ENCODE measurements around the gene NBAS. TPM values are rescaled to one million over a fixed set of nuclear protein-coding genes. Genes with fewer than 3 reads are reported as not detected.

NBAS gene
- total RNA-seq, 3 donors from 2014 or later (not counting 1 experiment from before 2014, with no cell fraction given): 27.8 to 34.7 (median 29.2) TPM

DNA sequence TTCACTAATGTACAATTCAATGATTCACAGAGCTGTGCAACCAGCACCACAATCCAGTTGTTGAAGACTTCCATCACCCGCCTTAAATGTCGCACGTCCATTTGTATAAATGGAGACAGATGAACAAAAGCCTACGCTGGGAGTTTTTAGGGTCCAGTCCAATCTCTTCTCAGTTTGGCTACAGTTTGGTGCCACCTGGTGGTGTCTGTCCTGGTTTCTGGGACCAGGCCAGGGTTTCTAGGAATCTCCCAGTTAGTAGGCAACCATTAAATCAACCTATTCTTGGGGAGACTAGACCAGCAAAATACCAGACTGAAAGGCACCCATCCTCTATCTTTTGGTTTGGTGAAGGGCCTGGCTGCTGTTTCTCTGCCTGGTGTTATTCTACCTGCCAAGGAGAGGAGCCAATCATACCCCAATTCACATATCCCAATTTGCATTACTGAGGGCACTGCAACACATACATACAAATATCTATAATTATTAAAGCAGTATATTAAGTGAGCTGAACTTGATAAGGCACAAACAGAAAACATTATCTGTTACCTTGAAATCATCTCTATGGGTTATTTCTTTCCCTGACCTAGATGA lies 27.3 kb upstream of the NBAS start:
- no peak overlapping the region for H3K27ac Mint-ChIP-seq
- ATAC-seq: no peak
- H3K4me3 Mint-ChIP-seq: no peak overlapping the region
- H3K9me3 Mint-ChIP-seq: no peaks in the 10 kb centered on the region
- no peaks in the 10 kb centered on the region for H3K9me3 ChIP-seq (ENCODE audit: control insufficient read depth, insufficient read depth, low read length)
- peaks cover 19 to 22% of the 10 kb centered on the region in 2 donors for H3K4me1 Mint-ChIP-seq
- intact Hi-C loops (cut with micrococcal nuclease): no loop called here
- H3K36me3 Mint-ChIP-seq: no peaks in the 10 kb centered on the region
- no peaks in the 10 kb centered on the region for H3K36me3 ChIP-seq (ENCODE audit: control insufficient read depth, insufficient read depth, low read length)
- H3K4me3 ChIP-seq (ENCODE audit: low read length): no peak overlapping the region
- WGBS (ENCODE audit: insufficient coverage): 69% methylated on average over 4 of the region's 4 CpGs
- TF ChIP-seq, protein P1, sequence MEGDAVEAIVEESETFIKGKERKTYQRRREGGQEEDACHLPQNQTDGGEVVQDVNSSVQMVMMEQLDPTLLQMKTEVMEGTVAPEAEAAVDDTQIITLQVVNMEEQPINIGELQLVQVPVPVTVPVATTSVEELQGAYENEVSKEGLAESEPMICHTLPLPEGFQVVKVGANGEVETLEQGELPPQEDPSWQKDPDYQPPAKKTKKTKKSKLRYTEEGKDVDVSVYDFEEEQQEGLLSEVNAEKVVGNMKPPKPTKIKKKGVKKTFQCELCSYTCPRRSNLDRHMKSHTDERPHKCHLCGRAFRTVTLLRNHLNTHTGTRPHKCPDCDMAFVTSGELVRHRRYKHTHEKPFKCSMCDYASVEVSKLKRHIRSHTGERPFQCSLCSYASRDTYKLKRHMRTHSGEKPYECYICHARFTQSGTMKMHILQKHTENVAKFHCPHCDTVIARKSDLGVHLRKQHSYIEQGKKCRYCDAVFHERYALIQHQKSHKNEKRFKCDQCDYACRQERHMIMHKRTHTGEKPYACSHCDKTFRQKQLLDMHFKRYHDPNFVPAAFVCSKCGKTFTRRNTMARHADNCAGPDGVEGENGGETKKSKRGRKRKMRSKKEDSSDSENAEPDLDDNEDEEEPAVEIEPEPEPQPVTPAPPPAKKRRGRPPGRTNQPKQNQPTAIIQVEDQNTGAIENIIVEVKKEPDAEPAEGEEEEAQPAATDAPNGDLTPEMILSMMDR (IDR thresholded peaks at IDR 0.05): no peak
- no peaks in the 10 kb centered on the region for H3K27me3 ChIP-seq (ENCODE audit: control insufficient read depth, insufficient read depth, low read length)
- peak in 1 of 2 donors; percentile 38 for DNase-seq
- no peak overlapping the region for H3K27ac ChIP-seq (ENCODE audit: low read length)
- H3K4me1 ChIP-seq (ENCODE audit: control insufficient read depth, insufficient read depth, low read length): peaks cover 13% of the 10 kb centered on the region
- peaks cover 6 to 12% of the 10 kb centered on the region in 2 donors for H3K27me3 Mint-ChIP-seq (ENCODE audit: low read depth in 2 of 2)

DNA sequence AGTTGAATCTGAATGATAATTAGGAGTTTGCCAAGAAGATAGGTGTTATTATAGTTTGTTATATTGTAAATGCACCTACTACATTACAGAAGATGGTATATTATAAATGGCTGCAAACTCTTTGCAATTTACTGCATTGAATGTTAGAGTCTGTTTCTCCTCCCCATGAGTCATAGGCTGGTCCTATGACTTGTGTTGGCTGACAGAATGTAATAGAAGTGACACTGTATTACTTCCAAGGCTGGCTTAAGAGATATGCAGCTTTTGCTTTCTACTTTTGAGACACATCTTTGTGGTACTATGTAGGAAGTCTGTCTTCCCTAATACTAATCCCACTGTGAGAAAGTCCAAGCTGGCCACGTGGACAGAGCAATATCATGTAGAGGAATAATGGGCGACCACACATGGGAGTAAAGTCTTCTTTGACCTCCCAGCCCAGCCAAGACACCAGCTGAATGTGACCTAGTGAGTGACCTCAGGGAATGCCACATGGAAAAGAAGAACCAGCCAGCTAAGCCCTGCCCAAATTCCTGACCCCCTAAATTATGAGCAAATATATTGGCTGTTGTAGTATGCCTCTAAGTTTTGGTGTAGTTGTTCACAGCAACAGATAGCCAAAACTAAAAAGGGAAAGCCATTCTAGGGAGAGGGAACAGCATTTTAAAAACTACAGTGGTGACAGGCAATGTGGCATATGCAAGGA lies 23.8 kb upstream of the NBAS start:
- WGBS (ENCODE audit: insufficient coverage): 85% methylated on average over 2 of the region's 2 CpGs
- TF ChIP-seq, protein P1 (IDR thresholded peaks at IDR 0.05): no peak
- Histone ChIP-seq H3K9me3 (ENCODE audit: control insufficient read depth, insufficient read depth, low read length) (no peaks in the 10 kb centered on the region), H3K4me3 (ENCODE audit: low read length) (no peak overlapping the region), H3K36me3 (ENCODE audit: control insufficient read depth, insufficient read depth, low read length) (no peaks in the 10 kb centered on the region), H3K4me1 (ENCODE audit: control insufficient read depth, insufficient read depth, low read length) (no peaks in the 10 kb centered on the region), H3K27me3 (ENCODE audit: control insufficient read depth, insufficient read depth, low read length) (no peaks in the 10 kb centered on the region), H3K27ac (ENCODE audit: low read length) (no peak overlapping the region)
- intact Hi-C loops (cut with micrococcal nuclease): no loop called here
- H3K27ac Mint-ChIP-seq: no peak overlapping the region
- no peak overlapping the region for H3K4me3 Mint-ChIP-seq
- no peak for ATAC-seq
- H3K9me3 Mint-ChIP-seq: no peaks in the 10 kb centered on the region
- no peak for DNase-seq
- H3K36me3 Mint-ChIP-seq: no peaks in the 10 kb centered on the region
- H3K27me3 Mint-ChIP-seq (ENCODE audit: low read depth in 2 of 2): peaks cover 17 to 19% of the 10 kb centered on the region in 2 donors
- H3K4me1 Mint-ChIP-seq: no peaks in the 10 kb centered on the region

DNA sequence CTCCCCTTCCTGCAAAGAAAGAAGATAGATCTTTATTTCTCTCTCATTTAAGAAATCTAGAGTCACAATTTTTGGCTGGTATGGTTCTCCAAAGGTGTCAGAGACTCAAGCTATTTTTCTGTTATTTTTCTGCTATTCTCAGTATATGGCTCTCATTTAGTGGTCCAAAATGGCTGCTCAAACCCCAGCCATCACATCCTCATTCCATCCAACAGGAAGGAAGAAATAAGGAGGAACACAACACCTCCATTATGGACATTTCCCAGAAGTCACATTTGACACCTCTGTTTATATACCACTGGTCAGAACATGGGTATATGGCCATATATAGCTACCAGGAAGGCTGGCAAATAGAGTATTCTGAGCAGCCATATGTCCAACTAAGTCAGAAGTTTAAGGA lies 23.2 kb upstream of the NBAS start:
- ATAC-seq: no peak
- no peak overlapping the region for H3K27ac Mint-ChIP-seq
- TF ChIP-seq, protein P1 (IDR thresholded peaks at IDR 0.05): no peak
- no peaks in the 10 kb centered on the region for H3K9me3 Mint-ChIP-seq
- no peaks in the 10 kb centered on the region for H3K36me3 ChIP-seq (ENCODE audit: control insufficient read depth, insufficient read depth, low read length)
- H3K4me1 Mint-ChIP-seq: no peaks in the 10 kb centered on the region
- no peaks in the 10 kb centered on the region for H3K9me3 ChIP-seq (ENCODE audit: control insufficient read depth, insufficient read depth, low read length)
- no peak for DNase-seq
- no peak overlapping the region for H3K4me3 ChIP-seq (ENCODE audit: low read length)
- H3K27me3 ChIP-seq (ENCODE audit: control insufficient read depth, insufficient read depth, low read length): no peaks in the 10 kb centered on the region
- no peak overlapping the region for H3K4me3 Mint-ChIP-seq
- H3K36me3 Mint-ChIP-seq: no peaks in the 10 kb centered on the region
- no peaks in the 10 kb centered on the region for H3K4me1 ChIP-seq (ENCODE audit: control insufficient read depth, insufficient read depth, low read length)
- intact Hi-C loops (cut with micrococcal nuclease): no loop called here
- H3K27ac ChIP-seq (ENCODE audit: low read length): no peak overlapping the region
- H3K27me3 Mint-ChIP-seq (ENCODE audit: low read depth in 2 of 2): peaks cover 17 to 19% of the 10 kb centered on the region in 2 donors

Data from natural killer cell (primary cell).